GM19328 (cell line): ENCODE data around the gene SLAMF1.
"Not testable (repeated sequence)": the region's sequence is repeated elsewhere in the genome, so short reads cannot be mapped to it uniquely, and the experiment has no call there.

Experiments
- ATAC-seq: cut with Tn5 transposase; IDR thresholded peaks from one replicate; pipeline ENCODE4 v1.9.1; 2021; ENCODE audit warnings: mild to moderate bottlenecking, moderate library complexity; ENCODE audit not compliant: unreplicated experiment

Gene SLAMF1

DNA sequence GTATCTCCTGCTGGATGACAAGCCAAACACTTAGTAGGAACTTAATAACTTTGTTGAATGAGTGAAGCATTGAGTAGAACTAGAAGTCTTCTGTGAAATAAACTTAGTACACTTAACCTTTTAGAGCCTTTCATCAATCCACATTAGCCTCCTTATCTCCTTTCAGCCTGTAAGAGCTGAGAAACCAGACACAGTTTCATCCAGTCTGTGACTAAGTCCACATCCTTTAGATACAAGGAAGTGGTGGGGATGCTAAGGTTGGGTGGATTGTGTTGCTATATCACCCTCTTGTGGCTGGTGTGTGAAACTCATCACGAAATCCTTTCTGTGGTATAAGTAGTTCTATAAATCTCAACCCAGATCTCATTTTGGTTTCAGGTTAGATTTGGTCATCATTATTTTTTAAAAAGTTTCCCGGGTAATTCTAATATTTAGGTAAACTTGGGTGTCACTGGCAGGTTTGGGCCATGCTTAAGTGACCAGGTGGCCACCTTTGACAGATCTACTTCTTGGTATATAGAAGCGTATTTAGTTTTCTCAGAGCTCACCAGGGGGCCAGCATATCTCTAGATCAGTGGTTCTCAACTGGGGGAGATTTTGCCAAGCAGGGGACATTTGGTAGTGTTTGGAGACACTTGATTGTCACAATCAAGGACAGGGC lies 39.7 kb downstream of the SLAMF1 start:
- peak; percentile 50 for ATAC-seq

GRCh38 chr1:160606611-160607010 lies 40.2 kb downstream of the SLAMF1 start:
- no peak for ATAC-seq

DNA sequence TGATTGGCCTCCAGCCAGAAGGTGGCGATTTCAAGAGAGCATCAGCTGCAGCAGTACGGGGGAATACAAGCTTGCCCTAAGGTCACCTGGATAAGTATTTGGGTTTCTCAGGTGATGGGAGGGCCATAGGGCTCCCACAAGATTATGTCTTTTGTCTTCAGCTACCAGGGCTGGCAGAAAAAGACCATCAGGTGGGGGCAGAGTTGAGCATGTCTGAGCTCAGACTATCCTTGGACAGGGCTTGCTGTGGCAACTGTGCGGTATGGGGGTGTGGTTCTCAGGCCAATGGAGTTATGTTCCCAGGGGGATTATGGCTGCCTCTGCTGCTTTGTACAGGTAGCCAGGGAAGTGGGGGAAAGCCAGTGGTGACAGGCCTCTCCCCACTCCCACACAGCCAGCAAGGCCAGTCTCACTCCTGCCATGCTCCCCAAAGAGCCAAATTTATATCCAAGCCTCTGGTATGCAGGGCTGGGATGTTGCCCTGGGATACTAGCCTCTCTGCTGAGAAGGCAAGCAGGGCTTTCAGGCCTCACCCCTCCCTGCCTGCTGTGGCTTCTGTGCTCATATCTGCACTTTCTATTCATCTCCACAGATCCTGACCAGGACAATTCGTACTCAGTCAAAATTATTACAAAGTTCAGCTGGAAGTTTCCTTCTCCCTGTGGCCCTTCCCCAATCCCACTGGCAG lies 40.9 kb downstream of the SLAMF1 start:
- no peak for ATAC-seq

GRCh38 chr1:160605205-160605604 lies 41.6 kb downstream of the SLAMF1 start:
- no peak for ATAC-seq

- no peak for ATAC-seq
Measured at GRCh38 chr1:160597705-160598104, 49.1 kb downstream of the SLAMF1 start.

DNA sequence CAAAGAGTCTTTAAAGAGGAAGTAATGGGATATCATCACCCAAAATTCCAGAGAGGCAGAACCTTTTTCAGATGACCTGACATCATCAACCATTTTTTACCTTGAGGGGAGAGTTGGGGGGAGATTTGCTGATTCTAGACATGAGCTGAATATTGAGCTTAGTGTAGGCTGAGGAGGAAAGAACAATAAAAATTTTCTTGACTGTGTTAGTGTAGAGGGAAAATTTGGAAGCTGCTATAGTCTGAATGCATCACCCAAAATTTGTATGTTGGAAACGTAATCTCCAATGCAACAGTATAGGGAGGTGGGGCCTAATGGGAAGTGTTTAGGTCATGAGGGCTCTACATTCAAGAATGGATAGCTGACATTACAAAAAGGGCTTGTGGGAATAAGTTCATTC lies 49.8 kb downstream of the SLAMF1 start:
- no peak for ATAC-seq

- ATAC-seq = no peak
Measured at GRCh38 chr1:160590488-160590887, 56.4 kb downstream of the SLAMF1 start.

DNA sequence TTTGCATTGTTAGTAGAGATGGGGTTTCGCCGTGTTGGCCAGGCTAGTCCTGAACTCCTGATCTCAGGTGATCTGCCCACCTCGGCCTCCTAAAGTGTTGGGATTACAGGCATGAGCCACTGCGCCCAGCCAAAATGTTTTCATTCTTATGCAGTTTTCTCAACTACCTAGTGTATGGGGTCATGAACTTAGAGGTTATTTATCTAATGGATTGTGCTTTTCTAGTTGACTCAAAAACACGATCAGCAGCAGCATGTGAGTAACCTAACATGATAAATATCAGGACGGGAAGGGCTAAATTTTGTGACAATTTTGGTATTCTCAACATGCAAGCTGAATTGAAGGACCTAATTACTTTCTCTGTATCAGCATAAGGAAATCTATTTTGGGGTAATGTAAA lies 58.4 kb downstream of the SLAMF1 start:
- no peak for ATAC-seq

DNA sequence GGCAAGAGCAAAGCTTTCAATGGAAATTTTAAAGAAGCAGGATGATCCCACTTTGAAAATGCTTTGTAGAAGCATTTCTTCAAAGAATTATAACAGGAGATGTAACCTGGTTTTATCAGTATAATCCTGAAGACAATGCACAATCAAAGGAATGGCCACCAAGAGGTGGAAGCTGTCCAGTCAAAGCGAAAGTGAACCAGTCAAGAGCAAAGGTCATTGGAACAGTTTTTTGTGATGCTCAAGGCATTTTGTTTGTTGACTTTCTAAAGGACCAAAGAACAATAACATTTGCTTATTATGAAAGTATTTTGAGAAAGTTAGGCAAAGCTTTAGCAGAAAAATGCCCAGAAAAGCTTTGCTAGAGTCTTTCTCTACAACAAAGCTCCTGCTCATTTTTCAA lies 62.1 kb downstream of the SLAMF1 start:
- ATAC-seq = no peak

- ATAC-seq = not testable (repeated sequence)
Measured at GRCh38 chr1:160582976-160583375, 63.9 kb downstream of the SLAMF1 start.

DNA sequence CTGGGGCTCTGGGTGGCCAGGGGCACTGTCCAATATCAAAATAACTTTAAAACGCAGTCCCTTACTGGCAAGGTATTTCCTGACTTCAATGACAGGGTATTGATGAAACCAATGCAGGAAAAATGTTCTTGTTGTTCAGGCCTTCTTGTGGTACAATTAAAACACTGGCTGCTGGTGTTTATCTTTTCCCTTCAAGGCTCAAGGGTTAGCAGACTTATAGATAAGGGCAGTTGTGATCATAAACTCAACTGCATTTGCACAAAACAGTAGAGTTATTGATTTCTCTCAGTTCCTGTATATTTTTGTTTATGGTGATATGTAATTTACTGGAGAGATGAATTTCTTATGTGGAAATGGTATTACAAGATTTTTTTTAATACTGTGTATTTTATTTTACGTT lies 64.9 kb downstream of the SLAMF1 start:
- ATAC-seq = no peak

DNA sequence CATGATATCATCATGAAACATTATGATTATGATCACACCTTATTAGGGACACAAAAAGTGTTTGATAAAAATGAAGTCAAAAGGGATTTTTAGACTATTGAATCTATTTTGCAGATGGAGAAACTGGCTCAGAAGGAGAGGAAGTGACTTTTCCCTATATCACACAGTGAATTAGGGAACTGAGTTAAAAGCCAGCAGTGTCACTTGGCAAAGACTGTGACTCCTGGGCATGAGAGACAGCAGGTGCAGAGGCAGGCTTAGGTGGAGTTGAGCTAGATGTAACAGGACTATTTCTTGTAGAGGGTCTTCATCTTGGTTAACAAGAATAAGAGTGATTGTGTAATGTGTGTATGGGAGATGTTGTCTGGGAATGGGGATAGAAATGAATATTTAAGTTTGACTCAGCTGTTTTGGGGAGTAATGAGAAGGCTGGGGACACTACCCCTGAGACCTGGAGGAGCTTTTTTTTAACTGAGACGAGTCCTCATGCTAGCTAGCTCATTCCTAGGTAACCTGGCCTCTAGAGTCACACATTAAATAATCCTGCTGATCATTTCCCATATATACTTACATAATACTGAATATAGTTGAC lies 66.5 kb downstream of the SLAMF1 start:
- ATAC-seq = no peak

GRCh38 chr1:160579216-160579701 lies 67.6 kb downstream of the SLAMF1 start, which contains the start of gene CD84:
TSS of gene CD84 (minus strand) at chr1:160579496. CDS start at chr1:160579437, 59 bp downstream.
- ATAC-seq = no peak

DNA sequence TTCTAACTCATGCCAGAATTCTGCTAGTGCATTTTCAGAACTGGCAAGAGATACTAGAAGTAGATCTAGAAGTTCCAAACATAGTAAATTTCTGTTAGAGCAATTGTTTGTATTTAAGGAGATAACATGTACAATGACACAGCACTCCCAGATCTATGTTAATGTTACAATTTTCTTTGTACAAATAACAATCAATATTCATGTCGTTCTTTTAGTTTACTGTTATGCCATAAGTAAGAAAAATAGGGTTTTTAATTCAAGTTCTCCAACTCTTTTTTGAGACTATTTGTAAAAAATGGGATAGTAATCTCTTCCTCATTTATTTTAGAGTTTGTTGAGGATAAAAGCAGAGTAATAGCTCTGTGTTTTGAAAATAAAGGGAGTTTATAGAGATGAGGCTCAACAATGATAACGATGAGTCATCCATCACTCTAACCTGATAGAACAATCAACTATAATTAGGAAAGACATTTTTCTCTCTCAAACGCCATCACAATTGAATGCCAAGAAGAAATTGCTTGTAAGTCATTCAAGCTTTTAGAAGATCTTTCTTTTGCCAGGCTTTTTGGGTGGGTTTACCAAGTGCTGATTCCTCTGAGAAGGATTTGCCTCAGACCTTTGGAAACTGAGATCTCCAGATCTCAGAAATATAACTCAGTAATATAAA lies 68.2 kb downstream of the SLAMF1 start:
- no peak for ATAC-seq

- no peak for ATAC-seq
Measured at GRCh38 chr1:160578175-160578524, 68.7 kb downstream of the SLAMF1 start.

GRCh38 chr1:160577671-160578070 lies 69.2 kb downstream of the SLAMF1 start:
- ATAC-seq = no peak

DNA sequence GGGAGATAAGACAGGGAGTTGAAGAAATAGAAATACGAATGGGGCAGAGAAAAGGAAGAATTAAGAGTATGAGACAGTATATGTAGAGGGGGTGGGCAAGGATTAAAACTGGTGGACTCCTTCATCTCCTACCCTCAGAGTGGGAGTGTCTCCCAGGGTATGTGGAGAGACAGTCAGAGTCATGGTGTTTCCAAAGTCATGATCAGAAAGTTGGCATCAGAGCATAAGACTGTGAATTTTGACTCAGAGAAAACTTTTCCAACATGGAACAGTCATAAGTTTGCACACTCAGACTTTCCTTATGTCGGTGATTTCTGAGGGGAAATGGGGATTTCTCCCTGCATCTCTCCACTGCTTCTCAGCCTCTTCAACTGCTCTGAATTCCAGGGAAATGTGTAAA lies 70.0 kb downstream of the SLAMF1 start:
- no peak for ATAC-seq

- ATAC-seq = no peak
Measured at GRCh38 chr1:160576390-160576789, 70.5 kb downstream of the SLAMF1 start.

DNA sequence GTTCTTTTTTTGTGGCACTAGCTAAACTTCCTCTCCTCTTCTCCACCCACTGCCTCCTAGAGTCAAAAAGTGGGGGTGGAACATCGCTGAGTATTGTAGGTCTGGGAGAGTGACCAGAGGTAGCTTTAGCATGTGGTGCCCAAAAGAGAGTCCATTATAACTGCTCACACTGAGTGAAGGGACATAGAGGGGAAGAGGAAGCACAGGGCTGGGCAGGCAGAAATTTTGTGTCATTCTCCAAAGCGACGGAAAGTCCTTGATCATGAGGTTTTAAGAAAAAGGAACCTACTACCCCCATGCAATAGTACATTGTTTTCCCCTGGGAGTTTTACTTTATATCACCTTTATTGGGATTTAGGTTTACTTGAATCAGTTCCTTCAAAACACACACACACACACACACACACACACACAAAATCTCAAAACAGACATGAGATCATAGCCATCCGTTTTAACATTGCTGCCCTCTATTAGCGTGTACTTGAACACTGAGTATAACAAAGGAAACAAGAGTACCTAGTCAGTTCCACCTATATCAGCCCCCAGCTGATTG lies 71.7 kb downstream of the SLAMF1 start:
- no peak for ATAC-seq

GRCh38 chr1:160570840-160571239 lies 76.0 kb downstream of the SLAMF1 start:
- no peak for ATAC-seq

GRCh38 chr1:160569806-160570205 lies 77.0 kb downstream of the SLAMF1 start:
- no peak for ATAC-seq
